G401 (cell line): ENCODE results near the gene PSMC3IP. TPM values are rescaled to one million over a fixed set of nuclear protein-coding genes. Genes with fewer than 3 reads are reported as not detected.
"Not testable (repeated sequence)": the region's sequence is repeated elsewhere in the genome, so short reads cannot be mapped to it uniquely, and the experiment has no call there.

ENCODE experiments used
- DNase-seq: peaks from one replicate; pipeline ENCODE4 v3.0.0-alpha.2; 2015; ENCODE audit warnings: low spot score
- in situ Hi-C: cut with HindIII; loops from 2 replicates; pipeline ENCODE4 v1.10.0; 2016; ENCODE audit warnings: low sequenced_read_pairs, mixed read lengths
- total RNA-seq: library from RNA; depleted of rRNA; stranded (reverse); fragments of >200 nt; shearing (Covaris generic); gene quantifications from 2 replicates; pipeline ENCODE4 v1.2.3, GENCODE V29; 2014

The PSMC3IP gene
- total RNA-seq, 1 experiment from 2014 or later, result 14.9 TPM

DNA sequence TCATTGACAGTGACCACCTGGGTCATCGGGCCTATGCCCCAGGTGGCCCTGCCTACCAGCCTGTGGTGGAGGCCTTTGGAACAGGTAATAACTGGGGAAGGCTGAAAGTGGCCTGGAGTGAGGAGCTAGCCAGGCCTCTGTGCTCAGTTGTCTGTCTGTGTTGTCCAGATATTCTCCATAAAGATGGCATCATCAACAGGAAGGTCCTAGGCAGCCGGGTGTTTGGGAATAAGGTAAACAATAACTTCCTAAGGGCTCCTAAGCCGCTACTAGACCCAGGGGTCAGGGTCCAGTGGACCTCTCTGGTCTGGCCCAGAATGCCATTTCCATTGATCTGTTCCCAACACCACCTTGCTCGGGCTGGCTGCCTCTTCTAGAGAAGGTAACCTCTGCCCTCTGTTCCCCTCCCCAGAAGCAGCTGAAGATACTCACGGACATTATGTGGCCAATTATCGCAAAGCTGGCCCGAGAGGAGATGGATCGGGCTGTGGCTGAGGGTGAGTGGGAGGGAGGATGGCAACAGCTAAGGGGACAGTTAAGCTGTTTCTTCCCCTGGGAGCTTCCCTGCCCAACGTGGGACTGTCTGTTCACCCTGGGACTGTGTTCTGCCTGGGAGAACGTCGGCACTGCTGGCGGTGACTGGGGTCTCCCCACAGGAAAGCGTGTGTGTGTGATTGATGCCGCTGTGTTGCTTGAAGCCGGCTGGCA, 12.6 kb downstream of the PSMC3IP start:
- DNase-seq, result no peak
- in situ Hi-C loops, result no loop called here

DNA sequence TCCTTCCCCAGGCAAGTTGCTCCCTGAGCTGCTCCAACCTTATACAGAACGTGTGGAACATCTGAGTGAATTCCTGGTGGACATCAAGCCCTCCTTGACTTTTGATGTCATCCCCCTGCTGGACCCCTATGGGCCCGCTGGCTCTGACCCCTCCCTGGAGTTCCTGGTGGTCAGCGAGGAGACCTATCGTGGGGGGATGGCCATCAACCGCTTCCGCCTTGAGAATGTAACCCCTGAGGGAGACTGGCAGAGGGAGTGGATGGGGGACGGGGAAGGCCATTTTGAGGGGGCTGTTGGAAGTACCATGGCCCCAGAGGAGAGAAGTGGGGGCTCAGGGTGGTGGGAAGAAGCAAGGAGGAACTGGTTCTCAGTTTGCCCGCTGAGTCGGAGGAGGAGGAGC, 13.6 kb downstream of the PSMC3IP start:
- in situ Hi-C loops, result no loop called here
- no peak for DNase-seq

DNA sequence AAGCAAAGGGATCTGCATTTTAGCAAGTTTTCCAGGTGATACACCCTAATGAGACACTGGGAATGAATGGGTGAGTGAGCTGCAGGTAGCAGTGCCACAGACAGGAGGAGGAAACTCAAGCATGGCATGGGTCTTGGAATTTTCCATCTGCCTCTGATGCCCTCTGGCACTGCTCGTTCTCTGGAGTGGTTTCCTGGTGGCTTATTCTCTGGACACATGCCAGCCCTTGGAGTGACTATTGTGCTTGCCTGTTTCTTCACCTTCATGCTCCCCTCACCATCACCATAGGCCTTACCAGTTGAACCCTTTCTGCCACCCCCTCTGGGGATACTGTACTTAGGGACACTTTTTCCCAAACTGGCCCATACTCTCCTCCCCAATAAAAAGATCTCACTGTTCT, 14.0 kb downstream of the PSMC3IP start:
- no peak for DNase-seq
- in situ Hi-C loops, result no loop called here

DNA sequence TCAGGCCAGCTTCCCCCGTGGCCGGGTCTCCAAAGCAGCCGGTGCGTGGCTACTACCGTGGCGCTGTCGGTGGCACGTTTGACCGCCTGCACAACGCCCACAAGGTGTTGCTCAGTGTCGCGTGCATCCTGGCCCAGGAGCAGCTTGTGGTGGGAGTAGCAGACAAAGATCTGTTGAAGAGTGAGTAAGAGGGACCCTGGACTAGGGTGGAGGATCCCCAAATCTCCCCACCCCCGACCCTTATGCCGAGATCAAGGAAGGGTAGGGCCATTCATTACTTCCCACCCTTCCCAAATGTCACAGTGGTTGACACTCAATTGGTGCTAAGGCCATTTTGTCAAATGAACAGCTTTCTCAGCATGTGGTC, 14.4 kb downstream of the PSMC3IP start:
- DNase-seq, result no peak
- in situ Hi-C loops, result no loop called here

DNA sequence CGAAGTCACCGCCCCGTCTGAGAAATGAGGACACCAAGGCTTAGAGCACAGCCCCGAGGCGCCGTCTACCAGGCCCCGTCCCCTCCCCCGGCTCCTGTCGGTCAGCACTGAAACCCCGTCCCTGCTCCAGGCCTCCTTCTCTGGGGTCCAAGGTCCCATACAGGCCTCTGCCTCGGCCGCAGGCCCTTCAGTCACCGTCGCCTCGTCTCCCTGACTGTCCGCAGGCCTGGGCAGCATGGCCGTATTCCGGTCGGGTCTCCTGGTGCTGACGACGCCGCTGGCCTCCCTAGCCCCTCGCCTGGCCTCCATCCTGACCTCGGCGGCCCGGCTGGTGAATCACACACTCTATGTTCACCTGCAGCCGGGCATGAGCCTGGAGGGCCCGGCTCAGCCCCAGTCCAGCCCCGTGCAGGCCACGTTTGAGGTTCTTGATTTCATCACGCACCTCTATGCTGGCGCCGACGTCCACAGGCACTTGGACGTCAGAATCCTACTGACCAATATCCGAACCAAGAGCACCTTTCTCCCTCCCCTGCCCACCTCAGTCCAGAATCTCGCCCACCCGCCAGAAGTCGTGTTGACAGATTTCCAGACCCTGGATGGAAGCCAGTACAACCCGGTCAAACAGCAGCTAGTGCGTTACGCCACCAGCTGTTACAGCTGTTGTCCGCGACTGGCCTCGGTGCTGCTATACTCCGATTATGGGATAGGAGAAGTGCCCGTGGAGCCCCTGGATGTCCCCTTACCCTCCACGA, 15.0 kb downstream of the PSMC3IP start:
- in situ Hi-C loops, result no loop called here

DNA sequence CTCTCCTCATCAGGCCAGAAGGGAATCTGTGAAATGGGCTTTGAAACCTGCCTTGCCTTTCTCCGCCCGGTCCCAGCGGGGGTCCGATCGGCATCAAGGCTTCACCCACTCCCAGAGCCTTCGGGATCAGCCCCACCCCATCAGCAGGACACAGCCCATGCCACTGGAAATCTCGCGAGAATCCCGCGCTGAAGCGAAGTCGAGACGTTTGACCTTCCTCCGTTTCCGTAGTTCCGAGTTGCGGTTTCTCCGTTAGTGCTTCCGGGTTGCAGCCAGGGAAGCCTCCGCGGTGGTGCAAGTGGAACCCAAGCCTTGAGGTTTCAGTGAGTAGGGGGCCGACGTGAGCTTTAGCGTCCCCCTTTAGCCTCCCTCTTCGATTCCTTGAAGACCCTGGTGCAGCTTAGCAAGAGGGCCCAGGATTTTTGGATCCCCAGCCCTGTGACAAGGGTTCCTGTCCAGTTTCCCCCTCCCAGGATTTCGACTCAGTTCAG, 15.6 kb downstream of the PSMC3IP start, which contains the start of gene COASY:
Gene COASY (plus strand): TSS at position 252 of the 491 bp plus-strand sequence. CDS start 475 bp downstream, outside the sequence.
- in situ Hi-C loops, result no loop called here
- DNase-seq, result peak; percentile 96

More for the DNA sequence above, 15.0 kb downstream of the PSMC3IP start:
- no peak for DNase-seq

DNA sequence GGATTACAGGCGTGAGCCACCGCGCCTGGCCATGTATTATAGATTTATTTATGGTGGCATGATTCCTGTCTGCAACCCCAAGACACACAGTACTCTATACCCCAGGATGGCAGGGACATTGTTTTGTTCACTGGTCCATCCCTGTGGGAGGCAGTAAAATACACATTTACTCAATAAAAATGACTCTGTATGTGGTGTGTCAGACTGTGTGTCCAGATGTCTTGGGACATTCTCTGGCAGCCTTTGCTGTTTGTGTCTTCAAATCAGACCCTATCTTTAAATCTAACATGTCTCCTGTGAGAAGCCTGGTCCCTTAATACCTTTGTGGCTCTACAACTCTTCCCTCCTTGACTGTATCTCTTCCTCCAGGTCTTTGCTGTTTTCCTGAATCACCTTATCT, 17.3 kb downstream of the PSMC3IP start:
- no peak for DNase-seq
- in situ Hi-C loops, result no loop called here

DNA sequence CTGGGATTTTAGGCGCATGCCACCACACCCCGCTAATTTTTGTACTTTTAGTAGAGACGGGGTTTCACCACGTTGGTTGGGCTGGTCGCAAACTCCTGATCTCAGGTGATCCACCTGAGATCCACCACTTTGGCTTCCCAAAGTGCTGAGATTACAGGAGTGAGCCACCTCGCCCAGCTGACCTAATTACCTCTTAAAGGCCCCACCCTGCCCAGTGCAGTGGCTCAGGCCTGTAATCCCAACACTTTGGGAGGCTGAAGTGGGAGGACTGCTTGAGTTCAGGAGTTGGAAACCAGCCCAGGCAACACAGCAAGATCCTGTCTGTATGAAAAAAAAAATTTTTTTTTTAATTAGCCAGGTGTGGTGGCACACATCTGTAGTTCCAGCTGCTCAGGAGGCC, 18.5 kb downstream of the PSMC3IP start:
- DNase-seq, result no peak
- in situ Hi-C loops, result no loop called here

DNA sequence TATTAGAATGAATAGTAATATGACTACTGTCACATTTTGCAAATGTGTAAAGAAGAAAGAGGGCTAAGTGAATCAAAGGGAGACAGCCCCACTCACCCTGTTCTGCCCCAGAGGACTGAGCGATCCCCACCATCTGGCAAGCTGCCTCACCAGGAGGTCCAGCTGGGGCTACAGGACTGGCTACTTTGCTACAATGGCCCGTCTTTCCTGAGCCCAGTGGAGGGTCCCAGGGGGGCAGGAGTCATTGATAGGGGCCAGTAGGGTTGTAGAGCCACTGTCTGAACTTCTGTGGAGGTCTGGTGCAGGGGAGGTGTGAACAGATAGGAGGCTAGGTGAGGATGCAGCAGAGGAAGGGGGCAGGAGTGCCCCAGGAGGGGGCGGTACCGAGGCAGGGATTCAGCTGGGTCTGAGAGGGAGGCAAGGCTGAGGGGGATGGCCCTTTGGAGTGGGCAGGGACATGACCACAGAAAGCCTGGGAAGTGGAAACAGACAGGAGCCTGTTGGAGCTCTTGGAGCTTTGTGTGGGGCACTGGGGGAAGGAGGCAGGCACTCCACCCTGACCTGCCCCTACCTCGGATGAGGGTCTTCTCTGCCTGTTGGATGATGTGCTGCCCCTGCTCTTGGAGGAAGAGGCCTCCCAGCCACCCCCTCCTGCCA, 21.4 kb downstream of the PSMC3IP start:
- DNase-seq, in situ Hi-C loops: not testable (repeated sequence)

DNA sequence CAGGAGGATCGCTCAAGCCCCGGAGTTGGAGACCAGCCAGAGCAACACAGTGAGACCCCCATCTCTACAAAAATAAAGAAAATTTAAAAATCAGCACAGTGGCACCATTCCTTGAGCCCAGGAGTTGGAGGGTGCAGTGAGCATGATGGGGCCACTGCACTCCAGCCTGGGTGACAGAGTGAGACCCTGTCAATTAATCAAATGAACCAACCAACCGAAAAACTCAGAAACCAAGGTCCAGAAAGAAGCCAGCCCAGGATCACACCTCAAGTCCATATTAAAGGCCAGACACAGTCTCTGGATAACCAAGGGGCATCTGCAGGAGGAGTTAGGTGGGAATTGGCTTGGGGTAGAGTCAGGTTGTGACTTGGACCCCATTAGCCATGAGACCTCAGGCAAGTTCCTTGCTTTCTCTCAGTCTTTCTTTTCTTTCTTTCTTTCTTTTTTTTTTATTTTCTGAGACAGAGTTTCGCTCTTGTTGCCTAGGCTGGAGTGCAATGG, 22.4 kb downstream of the PSMC3IP start:
- DNase-seq, result no peak
- in situ Hi-C loops, result no loop called here

DNA sequence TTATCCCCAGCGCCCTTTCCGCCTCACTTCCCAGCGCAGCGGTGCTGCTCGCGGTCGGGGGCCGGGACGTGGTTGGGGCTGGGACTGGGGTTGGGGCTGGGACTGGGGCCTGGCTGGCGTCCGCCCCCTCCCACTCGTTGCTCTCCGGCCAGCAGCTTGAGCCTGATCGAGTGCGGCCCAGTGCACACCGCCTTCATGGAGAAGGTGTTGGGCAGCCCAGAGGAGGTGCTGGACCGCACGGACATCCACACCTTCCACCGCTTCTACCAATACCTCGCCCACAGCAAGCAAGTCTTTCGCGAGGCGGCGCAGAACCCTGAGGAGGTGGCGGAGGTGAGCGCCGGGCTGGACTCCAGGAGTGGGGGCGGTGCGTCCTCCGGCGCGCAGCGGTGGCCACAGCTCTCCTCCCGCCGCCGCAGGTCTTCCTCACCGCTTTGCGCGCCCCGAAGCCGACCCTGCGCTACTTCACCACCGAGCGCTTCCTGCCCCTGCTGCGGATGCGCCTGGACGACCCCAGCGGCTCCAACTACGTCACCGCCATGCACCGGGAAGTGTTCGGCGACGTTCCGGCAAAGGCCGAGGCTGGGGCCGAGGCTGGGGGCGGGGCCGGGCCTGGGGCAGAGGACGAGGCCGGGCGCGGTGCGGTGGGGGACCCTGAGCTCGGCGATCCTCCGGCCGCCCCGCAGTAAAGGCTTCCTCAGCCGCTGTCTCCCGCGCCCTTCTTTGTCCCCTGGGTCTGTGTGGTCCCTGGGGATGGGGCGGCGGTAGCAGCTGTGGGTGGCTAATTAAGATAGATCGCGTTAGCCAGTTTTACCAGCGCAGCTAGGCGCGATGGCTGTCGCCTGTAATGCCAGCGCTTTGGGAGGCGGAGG, 23.0 kb downstream of the PSMC3IP start:
- DNase-seq, result peak; percentile 88
- in situ Hi-C loops, result no loop called here

DNA sequence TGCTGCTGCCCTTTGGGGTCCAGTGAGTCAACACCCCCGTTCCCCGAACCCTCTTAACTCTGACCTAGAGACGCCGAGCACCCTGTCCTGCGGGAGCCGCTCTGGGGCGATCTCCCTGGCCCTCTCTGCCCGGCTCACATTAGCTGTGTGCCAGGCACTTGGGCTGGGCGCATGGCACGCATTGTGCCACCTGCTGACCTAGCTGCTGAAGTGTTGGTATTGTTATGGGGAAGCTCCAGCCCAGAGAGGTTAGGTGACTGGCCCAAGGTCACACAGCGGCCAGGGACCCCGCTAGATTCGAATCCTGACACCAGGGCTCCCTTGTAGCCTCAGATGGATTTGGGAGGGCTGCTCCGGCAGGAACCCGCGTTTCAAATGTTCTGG, 23.7 kb downstream of the PSMC3IP start:
- no peak for DNase-seq
- in situ Hi-C loops, result no loop called here

DNA sequence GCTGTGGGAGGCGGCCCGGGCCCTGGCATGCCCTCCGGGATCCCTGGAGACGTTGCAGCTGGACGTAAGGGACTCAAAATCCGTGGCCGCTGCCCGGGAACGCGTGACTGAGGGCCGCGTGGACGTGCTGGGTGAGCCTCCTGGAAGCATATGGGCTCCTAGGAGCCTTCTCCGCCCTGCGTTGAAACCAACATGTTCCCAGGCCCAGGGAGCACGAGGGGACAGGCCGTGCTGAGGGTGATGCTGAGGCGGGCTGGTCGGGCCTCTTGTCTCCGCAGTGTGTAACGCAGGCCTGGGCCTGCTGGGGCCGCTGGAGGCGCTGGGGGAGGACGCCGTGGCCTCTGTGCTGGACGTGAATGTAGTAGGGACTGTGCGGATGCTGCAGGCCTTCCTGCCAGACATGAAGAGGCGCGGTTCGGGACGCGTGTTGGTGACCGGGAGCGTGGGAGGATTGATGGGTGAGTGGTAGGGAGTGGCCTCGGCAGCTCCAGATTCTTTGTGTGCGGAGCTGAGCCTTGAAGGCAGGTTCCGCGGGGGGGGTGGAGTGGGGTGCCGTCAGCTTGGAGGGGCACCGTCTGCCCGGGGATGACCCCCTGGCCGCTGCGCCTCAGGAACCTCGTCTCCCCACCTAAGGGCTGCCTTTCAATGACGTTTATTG, 24.2 kb downstream of the PSMC3IP start:
- no peak for DNase-seq
- in situ Hi-C loops, result no loop called here

DNA sequence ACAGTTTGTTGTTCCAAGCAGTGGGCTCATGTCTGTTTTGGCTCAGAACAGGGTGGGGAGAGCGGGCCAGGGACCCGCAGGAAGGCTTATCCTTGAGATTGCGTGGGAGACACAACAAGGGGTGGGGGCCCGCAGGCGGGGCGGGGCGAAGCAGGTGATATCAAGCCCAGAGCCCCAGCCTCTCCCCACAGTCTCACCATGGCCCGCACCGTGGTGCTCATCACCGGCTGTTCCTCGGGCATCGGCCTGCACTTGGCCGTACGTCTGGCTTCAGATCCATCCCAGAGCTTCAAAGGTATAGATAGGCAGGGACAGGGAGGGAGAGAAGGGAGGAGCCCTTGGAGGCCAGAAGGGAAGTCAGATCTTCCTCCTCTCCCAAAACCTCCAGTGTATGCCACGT, 24.8 kb downstream of the PSMC3IP start, which contains the start of gene HSD17B1:
Gene HSD17B1 (plus strand): TSS at position 188 of the 400 bp plus-strand sequence. CDS start 11 bp downstream, at position 199.
- DNase-seq, in situ Hi-C loops: not testable (repeated sequence)

DNA sequence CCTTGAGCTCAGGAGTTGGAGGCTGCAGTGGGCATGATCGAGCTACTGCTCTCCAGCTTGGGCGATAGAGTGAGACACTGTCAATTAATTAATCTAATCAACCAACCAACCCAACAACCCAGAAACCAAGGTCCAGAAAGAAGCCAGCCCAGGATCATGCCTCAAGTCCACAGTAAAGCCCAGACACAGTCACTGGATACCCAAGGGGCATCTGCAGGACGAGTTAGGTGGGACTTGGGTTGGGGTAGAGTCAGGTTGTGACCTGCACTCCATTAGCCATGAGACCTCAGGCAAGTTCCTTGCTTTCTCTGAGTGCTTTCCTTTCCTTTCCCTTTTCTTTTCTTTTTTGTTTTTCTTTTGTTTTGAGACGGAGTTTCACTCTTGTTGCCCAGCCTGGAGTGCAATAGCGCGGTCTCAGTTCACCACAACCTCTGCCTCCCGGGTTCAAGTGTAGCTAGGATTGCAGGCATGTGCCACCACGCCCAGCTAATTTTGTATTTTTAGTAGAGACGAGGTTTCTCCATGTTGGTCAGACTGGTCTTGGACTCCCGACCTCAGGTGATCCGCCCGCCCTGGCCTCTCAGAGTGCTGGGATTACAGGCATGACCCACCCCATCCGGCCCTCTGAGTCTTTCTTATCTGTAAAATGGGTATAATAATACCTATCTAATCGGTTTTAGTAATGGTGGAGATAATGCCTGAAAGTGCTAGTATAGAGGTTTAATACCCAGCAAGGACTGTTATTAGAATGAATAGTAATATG, 28.4 kb downstream of the PSMC3IP start:
- in situ Hi-C loops, result no loop called here

DNA sequence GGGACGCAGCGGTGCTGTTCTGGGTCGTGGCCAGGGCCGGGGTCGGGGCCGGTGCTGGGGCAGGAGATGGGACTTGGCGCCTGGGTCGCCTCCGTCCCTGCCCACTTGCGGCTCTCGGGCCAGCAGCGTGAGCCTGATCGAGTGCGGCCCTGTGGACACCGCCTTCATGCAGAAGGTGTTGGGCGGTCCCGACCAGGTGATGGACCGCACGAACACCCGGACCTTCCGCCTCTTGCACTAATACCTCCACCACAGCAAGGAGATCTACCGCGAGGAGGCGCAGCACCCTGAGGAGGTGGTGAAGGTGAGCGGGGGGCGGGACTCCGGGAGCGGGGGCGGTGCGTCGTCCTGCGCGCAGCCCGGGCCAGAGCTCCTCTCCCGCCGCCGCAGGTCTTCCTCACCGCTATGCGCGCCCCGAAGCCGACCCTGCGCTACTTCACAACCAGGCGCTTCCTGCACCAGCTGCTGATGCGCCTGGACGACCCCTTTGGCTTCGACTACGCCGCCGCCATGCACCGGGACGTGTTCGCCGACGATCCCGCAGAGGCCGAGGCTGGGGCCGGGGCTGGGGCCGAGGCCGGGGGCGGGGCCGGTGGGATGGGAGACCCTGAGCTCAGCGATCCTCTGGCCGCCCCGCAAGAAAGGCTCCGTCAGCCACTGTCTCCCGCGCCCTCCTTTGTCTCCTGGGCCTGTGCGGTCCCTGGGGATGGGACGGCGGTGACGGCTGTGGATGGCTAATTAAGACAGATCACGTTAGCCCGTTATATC, 29.3 kb downstream of the PSMC3IP start:
- in situ Hi-C loops, result no loop called here
- DNase-seq, result peak; percentile 69

More for the DNA sequence above, 28.4 kb downstream of the PSMC3IP start:
- DNase-seq, result no peak

DNA sequence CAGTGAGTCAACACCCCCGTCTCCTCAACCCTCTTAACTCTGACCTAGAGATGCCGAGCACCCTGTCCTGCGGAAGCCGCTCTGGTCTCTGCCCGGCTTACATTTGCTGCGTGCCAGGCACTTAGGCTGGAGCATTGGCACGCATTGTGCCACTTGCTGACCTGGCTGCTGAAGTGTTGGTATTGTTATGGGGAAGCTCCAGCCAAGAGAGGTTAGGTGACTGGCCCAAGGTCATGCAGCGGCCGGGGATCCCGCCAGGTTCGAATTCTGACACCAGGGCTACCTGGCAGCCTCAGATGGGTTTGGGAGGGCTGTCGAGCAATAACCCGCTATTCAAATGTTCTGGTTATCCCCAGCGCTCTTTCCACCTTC, 29.8 kb downstream of the PSMC3IP start:
- in situ Hi-C loops, result no loop called here
- no peak for DNase-seq
